HEK293T (cell line): Measurements from ENCODE around the gene NAV2.

ENCODE experiments used
- CTCF ChIA-PET: fragments of 350-600 bp; formaldehyde crosslinking; extraction: SDS; loops from one replicate; lab custom pipeline; 2021; ENCODE audit warnings: antibody characterized with exemption, inconsistent platforms; lab: Yijun Ruan, JAX
- POLR2A ChIA-PET: fragments of 350-600 bp; formaldehyde crosslinking; extraction: SDS; loops from one replicate; lab custom pipeline; 2020; ENCODE audit warnings: antibody characterized with exemption, inconsistent platforms; lab: Yijun Ruan, JAX
- DNase-seq: peaks from one replicate; pipeline ENCODE4 v3.0.0; 2012; ENCODE audit warnings: mixed read lengths; ENCODE audit errors: extremely low spot score
- ARNT ChIP-seq: fragments of 450-650 bp; IDR thresholded peaks from 2 replicates; pipeline ENCODE4 v1.6.1; 2017; ENCODE audit warnings: mild to moderate bottlenecking
- BHLHE40 ChIP-seq: fragments of 450-650 bp; IDR thresholded peaks from 2 replicates; pipeline ENCODE4 v1.6.1; 2016; ENCODE audit warnings: mild to moderate bottlenecking, moderate library complexity, borderline replicate concordance
- CTBP1 ChIP-seq: fragments of 450-650 bp; IDR thresholded peaks from 2 replicates; pipeline ENCODE4 v1.6.1; 2016; ENCODE audit warnings: borderline replicate concordance
- ELF4 ChIP-seq: fragments of 450-650 bp; IDR thresholded peaks from 2 replicates; pipeline ENCODE4 v1.6.1; 2017; ENCODE audit warnings: antibody characterized with exemption
- FOXA1 ChIP-seq: fragments of 450-650 bp; IDR thresholded peaks from 2 replicates; pipeline ENCODE4 v1.6.1; 2016; ENCODE audit warnings: mild to moderate bottlenecking
- FOXK2 ChIP-seq: fragments of 450-650 bp; IDR thresholded peaks from 2 replicates; pipeline ENCODE4 v1.6.1; 2016; ENCODE audit warnings: mild to moderate bottlenecking
- FOXM1 ChIP-seq: fragments of 450-650 bp; IDR thresholded peaks from 2 replicates; pipeline ENCODE4 v1.6.1; 2017; ENCODE audit warnings: mild to moderate bottlenecking, borderline replicate concordance
- HDGF ChIP-seq: fragments of 450-650 bp; IDR thresholded peaks from 2 replicates; pipeline ENCODE4 v1.6.1; 2017; ENCODE audit warnings: antibody characterized with exemption, borderline replicate concordance
- L3MBTL2 ChIP-seq: fragments of 450-650 bp; conservative IDR thresholded peaks from 2 replicates; pipeline ENCODE4 v1.6.1; 2016; ENCODE audit warnings: mild to moderate bottlenecking
- LEF1 ChIP-seq: fragments of 450-650 bp; IDR thresholded peaks from 2 replicates; pipeline ENCODE4 v1.6.1; 2017; ENCODE audit warnings: mild to moderate bottlenecking, borderline replicate concordance
- NFRKB ChIP-seq: fragments of 450-650 bp; IDR thresholded peaks from 2 replicates; pipeline ENCODE4 v1.6.1; 2016; ENCODE audit warnings: mild to moderate bottlenecking, moderate library complexity
- SP1 ChIP-seq: fragments of 450-650 bp; IDR thresholded peaks from 2 replicates; pipeline ENCODE4 v1.6.1; 2017
- SUZ12 ChIP-seq: fragments of 450-650 bp; IDR thresholded peaks from 2 replicates; pipeline ENCODE4 v1.6.1; 2016; ENCODE audit warnings: mild to moderate bottlenecking
- TARDBP ChIP-seq: fragments of 450-650 bp; IDR thresholded peaks from 2 replicates; pipeline ENCODE4 v1.6.1; 2016
- ZNF384 ChIP-seq: fragments of 450-650 bp; IDR thresholded peaks from 2 replicates; pipeline ENCODE4 v1.6.1; 2016
- TF ChIP-seq, protein P1 (sequence below): fragments of 450-650 bp; IDR thresholded peaks from 2 replicates; pipeline ENCODE4 v1.6.1; 2016

NAV2 gene

DNA sequence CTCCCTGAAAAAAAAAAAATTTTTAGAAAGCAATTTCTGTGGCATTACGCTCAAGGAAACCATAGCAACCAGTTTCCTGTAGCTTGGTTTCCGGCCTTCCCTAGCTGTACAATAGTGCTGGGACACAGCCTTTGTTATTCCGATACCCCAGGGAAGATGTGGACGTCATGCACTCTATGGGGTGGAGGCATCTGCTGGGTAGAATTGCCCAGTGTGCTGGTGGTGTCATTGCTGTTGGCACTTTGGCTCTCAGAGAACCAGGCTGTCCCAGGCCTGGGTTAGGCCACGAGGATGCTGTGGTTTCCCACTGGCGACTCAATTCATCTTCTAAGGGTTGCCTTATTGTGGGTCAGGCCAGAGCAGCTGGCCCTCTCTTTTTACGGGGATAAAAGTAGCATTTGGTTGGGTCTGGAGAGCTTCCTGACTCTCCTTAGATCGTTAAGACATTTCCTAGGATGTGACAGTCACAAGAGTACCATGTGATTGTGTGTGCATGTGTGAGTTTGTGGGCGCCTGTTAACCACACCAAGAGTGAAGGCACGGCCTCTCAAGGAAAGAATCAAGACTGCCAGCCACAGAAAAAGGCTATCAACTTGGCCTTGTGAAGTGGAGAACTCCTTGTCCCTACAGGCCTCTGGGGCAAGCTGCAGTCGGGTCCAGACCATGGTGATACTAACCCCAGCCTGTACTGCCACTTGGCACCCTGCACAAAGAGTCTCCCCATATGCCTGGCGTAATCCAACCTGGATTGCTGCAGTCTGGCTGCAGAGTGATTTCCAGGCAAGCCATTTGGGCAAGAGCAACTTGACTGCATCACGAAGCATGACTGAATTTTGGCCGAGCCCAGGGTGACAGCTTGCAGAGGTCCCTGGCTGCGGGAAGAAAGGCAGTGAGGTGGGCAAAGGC, 35.9 kb upstream of the NAV2 start:
- no peak for DNase-seq
- TF ChIP-seq FOXK2, result no peak
- no peak for TF ChIP-seq SP1
- no peak for TF ChIP-seq FOXA1
- TF ChIP-seq ZNF384, result no peak
- no peak for TF ChIP-seq SUZ12
- TF ChIP-seq FOXM1, result no peak
- TF ChIP-seq ELF4, result no peak
- no peak for TF ChIP-seq TARDBP
- TF ChIP-seq BHLHE40, result no peak
- TF ChIP-seq L3MBTL2, result no peak
- no peak for TF ChIP-seq HDGF
- no peak for TF ChIP-seq CTBP1
- TF ChIP-seq LEF1, result no peak
- CTCF ChIA-PET, result interaction anchor here (0.6 kb wide), 1 partner anchor 18 kb away, joined by 4 read pairs; no protein-coding TSS in a partner anchor
- POLR2A ChIA-PET, result no interaction called here

GRCh38 chr11:19677381-19678080, 35.1 kb upstream of the NAV2 start:
- no peak for TF ChIP-seq SP1
- CTCF ChIA-PET, result no interaction called here
- POLR2A ChIA-PET, result no interaction called here
- DNase-seq, result no peak

- POLR2A ChIA-PET, result no interaction called here
- no peak for TF ChIP-seq BHLHE40
- TF ChIP-seq FOXM1, result no peak
- no peak for TF ChIP-seq TARDBP
- no peak for TF ChIP-seq SUZ12
- no peak for TF ChIP-seq LEF1
- TF ChIP-seq ELF4, result no peak
- no peak for TF ChIP-seq NFRKB
- TF ChIP-seq HDGF, result no peak
- no peak for TF ChIP-seq FOXA1
- TF ChIP-seq, protein P1, sequence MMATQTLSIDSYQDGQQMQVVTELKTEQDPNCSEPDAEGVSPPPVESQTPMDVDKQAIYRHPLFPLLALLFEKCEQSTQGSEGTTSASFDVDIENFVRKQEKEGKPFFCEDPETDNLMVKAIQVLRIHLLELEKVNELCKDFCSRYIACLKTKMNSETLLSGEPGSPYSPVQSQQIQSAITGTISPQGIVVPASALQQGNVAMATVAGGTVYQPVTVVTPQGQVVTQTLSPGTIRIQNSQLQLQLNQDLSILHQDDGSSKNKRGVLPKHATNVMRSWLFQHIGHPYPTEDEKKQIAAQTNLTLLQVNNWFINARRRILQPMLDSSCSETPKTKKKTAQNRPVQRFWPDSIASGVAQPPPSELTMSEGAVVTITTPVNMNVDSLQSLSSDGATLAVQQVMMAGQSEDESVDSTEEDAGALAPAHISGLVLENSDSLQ, result no peak
- no peak for TF ChIP-seq ARNT
- no peak for TF ChIP-seq ZNF384
- TF ChIP-seq SP1, result no peak
- no peak for TF ChIP-seq CTBP1
- no peak for TF ChIP-seq FOXK2
- TF ChIP-seq L3MBTL2, result no peak
- CTCF ChIA-PET, result no interaction called here
- DNase-seq, result peak; percentile 38
Measured at GRCh38 chr11:19679952-19680828, 32.4 kb upstream of the NAV2 start.

DNA sequence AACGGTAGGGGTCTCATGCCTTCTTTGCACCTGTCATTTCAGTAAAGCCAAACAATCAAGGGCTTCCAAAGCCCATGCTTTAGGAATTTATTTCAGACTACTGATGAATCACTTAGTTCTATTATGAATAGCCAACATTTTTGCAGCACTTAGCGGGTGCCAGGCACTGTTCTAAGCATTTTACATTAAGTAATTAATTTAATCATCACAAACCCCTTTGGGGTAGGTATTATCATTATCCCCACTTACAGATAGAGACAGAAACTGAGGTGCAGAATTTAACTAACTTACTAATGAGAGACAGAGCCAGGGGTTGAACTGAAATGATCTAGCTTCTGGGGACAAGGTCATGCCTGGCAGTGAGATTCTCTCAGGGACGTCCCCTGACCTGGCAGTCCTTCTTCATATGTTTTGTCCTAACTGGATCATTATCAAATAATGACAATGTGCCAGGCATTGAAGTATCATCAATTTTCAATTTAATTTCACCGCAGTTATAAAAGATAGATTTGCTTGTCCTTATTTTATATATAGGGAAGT, 31.7 kb upstream of the NAV2 start:
- TF ChIP-seq ZNF384 (no peak), TARDBP (no peak), SP1 (no peak), FOXK2 (no peak), LEF1 (no peak), SUZ12 (no peak), FOXA1 (no peak), FOXM1 (no peak), L3MBTL2 (no peak), BHLHE40 (no peak), NFRKB (no peak), HDGF (no peak), ELF4 (no peak)
- TF ChIP-seq, protein P1, result no peak
- CTCF ChIA-PET, result no interaction called here
- POLR2A ChIA-PET, result no interaction called here
- no peak for DNase-seq

DNA sequence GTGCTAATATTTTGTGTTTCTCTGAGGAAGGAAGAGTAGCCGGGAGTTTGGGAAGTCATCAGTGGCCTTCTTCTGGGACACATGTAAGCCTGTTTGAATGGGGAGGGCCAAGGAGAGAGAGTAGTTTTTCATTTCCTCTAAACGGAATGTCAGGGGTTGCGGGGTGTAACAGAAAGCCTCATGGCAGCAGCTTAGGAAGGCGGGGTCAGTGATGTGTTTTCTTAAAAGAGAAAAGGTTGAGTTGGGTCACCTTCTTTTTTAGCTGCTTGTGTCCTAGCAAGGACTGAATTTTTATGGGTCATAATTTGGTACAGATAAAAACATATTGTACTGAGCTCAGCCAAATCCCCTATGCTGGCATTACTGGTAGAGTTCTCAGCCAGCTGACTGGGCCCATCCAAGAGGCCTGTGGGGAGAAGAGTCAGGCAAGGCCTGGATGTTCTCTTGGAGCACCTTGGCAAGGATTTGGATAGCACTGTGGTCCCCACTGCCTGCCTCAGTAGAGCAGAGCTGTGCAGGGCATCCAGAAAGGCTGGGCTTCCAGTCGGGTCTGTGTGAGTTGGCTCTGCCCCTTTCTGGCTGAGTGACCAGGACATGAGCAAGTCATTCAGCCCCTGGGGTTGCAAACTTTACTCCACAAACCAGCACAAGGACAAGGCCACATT, 29.4 kb upstream of the NAV2 start:
- TF ChIP-seq ARNT (no peak), HDGF (no peak)
- CTCF ChIA-PET, result no interaction called here
- POLR2A ChIA-PET, result interaction anchor here (0.9 kb wide), 1 partner anchor 29 kb away, joined by 4 read pairs; the partner anchor contains the start of gene NAV2
- no peak for DNase-seq
